A673 (cell line): Measurements from ENCODE around the gene GAS2L3. TPM values are rescaled to one million over a fixed set of nuclear protein-coding genes. Genes with fewer than 3 reads are reported as not detected.
"Not testable (repeated sequence)": the region's sequence is repeated elsewhere in the genome, so short reads cannot be mapped to it uniquely, and the experiment has no call there.

Experiments
- BruUV-seq: library from RNA; stranded (reverse); fragments of 400-500 nt; replicated peaks from 2 replicates; lab custom pipeline; 2021; lab: Mats Ljungman, UMichigan
- CTCF ChIA-PET: fragments of 300-600 bp; sonication (Branson Sonifier 250); formaldehyde crosslinking; loops from one replicate; lab custom pipeline; 2022; ENCODE audit warnings: antibody characterized with exemption; lab: Charles Lee
- POLR2A ChIA-PET: fragments of 300-600 bp; sonication (Branson Sonifier 250); formaldehyde crosslinking; loops from one replicate; lab custom pipeline; 2022; ENCODE audit warnings: antibody characterized with exemption; ENCODE audit not compliant: low non-redundant PET; lab: Charles Lee
- DNase-seq: peaks from one replicate; pipeline ENCODE4 v3.0.0-alpha.2; 2015; ENCODE audit warnings: low spot score
- H3K27ac ChIP-seq: fragments of 200-600 bp; sonication (generic); 2 replicates; pipeline ENCODE4 v1.5.1; 2016; ENCODE audit warnings: mixed run types, low read depth, mild to moderate bottlenecking, mixed read lengths, antibody characterized with exemption, low read length; ENCODE audit not compliant: poor library complexity, severe bottlenecking
- H3K27me3 ChIP-seq: fragments of 200-600 bp; sonication (generic); replicated peaks from 2 replicates; pipeline ENCODE4 v1.6.1; 2017; ENCODE audit warnings: mixed run types, low read depth, mild to moderate bottlenecking, mixed read lengths, antibody characterized with exemption, low read length; ENCODE audit not compliant: insufficient read depth, poor library complexity
- H3K36me3 ChIP-seq: fragments of 200-600 bp; sonication (generic); 2 replicates; pipeline ENCODE4 v1.6.1; 2016; ENCODE audit warnings: mixed run types, mild to moderate bottlenecking, mixed read lengths, antibody characterized with exemption, low read length; ENCODE audit not compliant: insufficient read depth, poor library complexity, severe bottlenecking
- H3K4me1 ChIP-seq: fragments of 200-600 bp; sonication (generic); 2 replicates; pipeline ENCODE4 v1.6.1; 2017; ENCODE audit warnings: mixed run types, mild to moderate bottlenecking, mixed read lengths, antibody characterized with exemption, low read length; ENCODE audit not compliant: insufficient read depth, poor library complexity, severe bottlenecking
- H3K4me3 ChIP-seq: fragments of 200-600 bp; sonication (generic); 2 replicates; pipeline ENCODE4 v1.5.1; 2016; ENCODE audit warnings: low read depth, mixed run types, mild to moderate bottlenecking, mixed read lengths, low read length; ENCODE audit not compliant: poor library complexity, severe bottlenecking
- H3K9me3 ChIP-seq: fragments of 200-600 bp; sonication (generic); 2 replicates; pipeline ENCODE4 v1.6.1; 2016; ENCODE audit warnings: mixed run types, low read depth, mild to moderate bottlenecking, mixed read lengths, antibody characterized with exemption, low read length; ENCODE audit not compliant: poor library complexity, severe bottlenecking
- CTCF ChIP-seq: fragments of 300-800, 200-600 bp; sonication (generic); conservative IDR thresholded peaks from 2 replicates; pipeline ENCODE4 v1.5.1; 2017; ENCODE audit warnings: low read depth, mild to moderate bottlenecking, antibody characterized with exemption, low read length, moderate library complexity, mixed read lengths
- EZH2 ChIP-seq: fragments of 200-600 bp; sonication (generic); IDR thresholded peaks from 2 replicates; pipeline ENCODE4 v1.6.1; 2017; ENCODE audit warnings: borderline replicate concordance, low read depth, mild to moderate bottlenecking, mixed read lengths, antibody characterized with exemption, low read length; ENCODE audit not compliant: poor library complexity, severe bottlenecking
- intact Hi-C: fragments of 100-400 bp; cut with micrococcal nuclease; formaldehyde crosslinking; loops from one replicate; pipeline ENCODE4 v1.10.0; 2022; ENCODE audit not compliant: unreplicated experiment
- total RNA-seq: library from RNA; stranded (reverse); gene quantifications from 2 replicates; pipeline ENCODE4 v1.2.3, GENCODE V29; 2021

GAS2L3 gene
- total RNA-seq, 1 experiment from 2014 or later, result 44.8 TPM

DNA sequence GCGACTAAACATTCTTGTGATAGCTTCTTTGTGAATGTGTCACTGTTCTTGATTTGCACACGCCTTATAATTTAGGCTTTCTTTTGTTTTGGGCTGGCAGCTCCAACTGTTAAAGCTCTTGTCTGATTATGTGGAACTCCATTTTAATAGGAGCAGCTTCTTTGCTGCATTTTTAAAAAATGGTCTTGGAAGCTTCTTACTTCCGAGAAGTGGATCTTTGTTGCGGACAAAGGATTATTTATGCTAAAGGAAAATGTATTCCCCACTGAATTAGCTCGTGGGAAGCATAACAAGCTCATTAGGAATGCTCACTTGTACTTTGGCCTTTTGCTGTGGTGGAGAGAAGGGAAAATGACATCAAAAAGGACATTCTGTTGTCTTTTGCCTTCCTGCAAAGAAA is 20.0 kb downstream of the GAS2L3 start:
- H3K9me3 ChIP-seq, result peaks cover 6% of the 10 kb centered on the region
- intact Hi-C loops, result no loop called here

GRCh38 chr12:100601626-100602025 is 28.1 kb downstream of the GAS2L3 start:
- Histone ChIP-seq H3K27ac (no peak overlapping the region), H3K27me3 (no peaks in the 10 kb centered on the region), H3K9me3 (no peaks in the 10 kb centered on the region), H3K4me1 (no peaks in the 10 kb centered on the region), H3K36me3 (no peaks in the 10 kb centered on the region), H3K4me3 (no peak overlapping the region)
- CTCF ChIA-PET, result no interaction called here
- intact Hi-C loops, result no loop called here
- no TSS peak for BruUV-seq
- POLR2A ChIA-PET, result no interaction called here
- no peak for TF ChIP-seq EZH2
- TF ChIP-seq CTCF, result no peak
- DNase-seq, result no peak

More for the DNA sequence above, 20.0 kb downstream of the GAS2L3 start:
- no TSS peak for BruUV-seq
- POLR2A ChIA-PET, result no interaction called here
- Histone ChIP-seq H3K4me3 (peak overlapping the region; percentile 5), H3K27me3 (no peaks in the 10 kb centered on the region), H3K4me1 (peaks cover 23% of the 10 kb centered on the region), H3K27ac (no peak overlapping the region), H3K36me3 (no peaks in the 10 kb centered on the region)
- CTCF ChIA-PET, result interaction anchor here (0.6 kb wide), 1 partner anchor 112 kb away, joined by 3 read pairs; no protein-coding TSS in a partner anchor
- TF ChIP-seq CTCF, result no peak
- TF ChIP-seq EZH2, result no peak
- DNase-seq, result peak; percentile 65

GRCh38 chr12:100602997-100603396 is 29.5 kb downstream of the GAS2L3 start:
- BruUV-seq, DNase-seq, CTCF ChIA-PET, POLR2A ChIA-PET, H3K4me3 ChIP-seq, H3K27me3 ChIP-seq, H3K4me1 ChIP-seq, H3K27ac ChIP-seq, H3K9me3 ChIP-seq, H3K36me3 ChIP-seq, intact Hi-C loops: not testable (repeated sequence)

GRCh38 chr12:100608776-100609175 is 35.3 kb downstream of the GAS2L3 start:
- no TSS peak for BruUV-seq
- no peaks in the 10 kb centered on the region for H3K27me3 ChIP-seq
- H3K27ac ChIP-seq, result no peak overlapping the region
- ChIA-PET CTCF (no interaction called here), POLR2A (no interaction called here)
- no peak for DNase-seq
- peaks cover 15% of the 10 kb centered on the region for H3K36me3 ChIP-seq
- no peak for TF ChIP-seq EZH2
- no peak for TF ChIP-seq CTCF
- intact Hi-C loops, result no loop called here
- no peaks in the 10 kb centered on the region for H3K4me1 ChIP-seq
- no peaks in the 10 kb centered on the region for H3K9me3 ChIP-seq
- no peak overlapping the region for H3K4me3 ChIP-seq
